Gastrocnemius medialis (tissue), 4 donors: Measurements from ENCODE around the gene KCNIP3.

Experiments
- CTCF ChIP-seq, 5 experiments: fragments of 450-650 bp in 3 of 5; fragments of 200-600 bp in 2 of 5; sonication (generic) in 2 of 5; IDR thresholded peaks in 4 of 5; conservative IDR thresholded peaks in 1 of 5; 1 replicate in 4 of 5; 2 replicates in 1 of 5; pipeline ENCODE4 v1.5.1; 2016 to 2019; ENCODE audit warnings: antibody characterized with exemption in 5 of 5, mild to moderate bottlenecking in 3 of 5, moderate library complexity in 3 of 5
- POLR2A ChIP-seq, 2 donors: fragments of 450-650 bp; IDR thresholded peaks; one replicate each; pipeline ENCODE4 v1.6.1; 2017; ENCODE audit warnings: antibody characterized with exemption in 2 of 2, mild to moderate bottlenecking in 2 of 2, moderate library complexity in 2 of 2

- no peak for TF ChIP-seq CTCF (IDR thresholded peaks at IDR 0.05 in 4 of 5, conservative IDR thresholded peaks at IDR 0.05 in 1 of 5)
- no peak for TF ChIP-seq POLR2A (IDR thresholded peaks at IDR 0.05)
Measured at GRCh38 chr2:95366514-95366913, 69.4 kb downstream of the KCNIP3 start.
